RCC 7860 (cell line): ENCODE data around the gene TMEM255B.
A peak's percentile ranks its signal among the peaks of the same experiment; 100 is the strongest.
"Not testable (repeated sequence)": the region's sequence is repeated elsewhere in the genome, so short reads cannot be mapped to it uniquely, and the experiment has no call there.

ENCODE experiments used
- DNase-seq: peaks from one replicate; pipeline ENCODE4 v3.0.0-alpha.2; 2015; ENCODE audit warnings: low spot score
- FAIRE-seq: peaks from 2 replicates; lab custom pipeline; 2012; peaks lifted over from hg19 to GRCh38; lab: Jason Lieb, UNC

TMEM255B gene

DNA sequence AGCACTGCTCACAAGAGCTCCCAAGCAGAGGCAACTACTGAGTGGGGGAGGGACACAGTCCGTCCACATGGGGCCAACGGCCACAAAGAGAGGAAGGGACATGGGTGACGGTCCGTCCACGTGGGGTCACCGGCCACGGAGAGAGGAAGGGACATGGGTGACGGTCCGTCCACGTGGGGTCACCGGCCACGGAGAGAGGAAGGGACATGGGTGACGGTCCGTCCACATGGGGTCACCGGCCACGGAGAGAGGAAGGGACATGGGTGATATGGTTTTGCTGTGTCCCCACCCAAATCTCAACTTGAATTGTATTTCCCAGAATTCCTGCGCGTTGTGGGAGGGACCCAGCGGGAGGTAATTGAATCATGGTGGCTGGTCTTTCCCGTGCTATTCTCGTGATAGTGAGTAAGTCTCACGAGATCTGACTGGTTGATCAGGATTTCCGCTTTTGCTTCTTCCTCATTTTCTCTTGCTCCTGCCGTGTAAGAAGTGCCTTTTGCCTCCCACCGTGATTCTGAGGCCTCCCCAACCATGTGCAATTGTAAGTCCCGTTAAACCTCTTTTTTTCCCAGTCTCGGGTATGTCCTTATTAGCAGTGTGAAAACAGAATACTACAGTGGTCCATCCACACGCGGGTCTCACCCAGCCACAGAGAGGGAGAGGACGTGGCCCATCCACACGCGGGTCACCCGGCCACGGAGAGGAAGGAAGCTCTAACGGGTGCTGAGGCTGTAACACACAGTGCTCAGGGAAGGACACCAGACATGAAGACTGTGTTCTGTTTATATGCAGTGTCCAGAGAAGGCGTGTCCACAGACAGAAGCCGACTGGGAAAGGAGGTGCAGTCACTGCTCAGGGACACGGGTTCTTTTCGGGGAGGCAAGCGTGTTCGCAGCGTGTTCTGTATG lies 56.4 kb downstream of the TMEM255B start:
- DNase-seq: no peak
- FAIRE-seq: no peak

DNA sequence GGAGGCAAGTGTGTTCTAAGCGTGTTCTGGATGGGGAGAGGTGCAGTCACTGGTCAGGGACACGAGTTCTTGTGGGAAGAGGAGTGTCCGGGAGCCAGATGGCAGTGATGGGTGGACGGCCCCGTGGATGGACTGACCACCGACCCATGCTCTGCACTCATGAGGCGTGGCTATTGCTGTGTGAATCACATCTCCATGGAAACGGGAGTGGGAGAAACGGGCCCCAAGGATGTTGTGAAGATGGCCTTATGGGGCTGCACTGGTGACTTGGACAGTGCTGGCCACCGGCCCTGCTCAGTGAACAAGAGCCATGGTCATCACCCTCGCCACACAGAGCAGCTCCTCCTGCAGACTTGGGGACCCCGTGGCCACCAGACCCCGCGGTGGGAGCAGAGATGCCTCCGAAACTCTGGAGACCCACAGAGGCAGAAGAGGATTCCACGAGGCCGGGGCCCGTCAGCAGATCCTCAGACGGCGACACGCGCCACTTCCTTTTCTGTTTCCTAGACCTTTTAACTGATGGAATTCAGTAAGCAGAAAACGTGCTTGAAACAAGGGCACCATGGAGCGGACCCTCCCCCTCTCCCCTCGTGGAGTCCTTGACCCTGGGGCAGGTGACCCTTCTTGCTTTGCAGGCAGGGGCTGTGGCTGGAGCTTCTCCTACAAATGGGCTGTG lies 57.4 kb downstream of the TMEM255B start:
- FAIRE-seq: no peak

DNA sequence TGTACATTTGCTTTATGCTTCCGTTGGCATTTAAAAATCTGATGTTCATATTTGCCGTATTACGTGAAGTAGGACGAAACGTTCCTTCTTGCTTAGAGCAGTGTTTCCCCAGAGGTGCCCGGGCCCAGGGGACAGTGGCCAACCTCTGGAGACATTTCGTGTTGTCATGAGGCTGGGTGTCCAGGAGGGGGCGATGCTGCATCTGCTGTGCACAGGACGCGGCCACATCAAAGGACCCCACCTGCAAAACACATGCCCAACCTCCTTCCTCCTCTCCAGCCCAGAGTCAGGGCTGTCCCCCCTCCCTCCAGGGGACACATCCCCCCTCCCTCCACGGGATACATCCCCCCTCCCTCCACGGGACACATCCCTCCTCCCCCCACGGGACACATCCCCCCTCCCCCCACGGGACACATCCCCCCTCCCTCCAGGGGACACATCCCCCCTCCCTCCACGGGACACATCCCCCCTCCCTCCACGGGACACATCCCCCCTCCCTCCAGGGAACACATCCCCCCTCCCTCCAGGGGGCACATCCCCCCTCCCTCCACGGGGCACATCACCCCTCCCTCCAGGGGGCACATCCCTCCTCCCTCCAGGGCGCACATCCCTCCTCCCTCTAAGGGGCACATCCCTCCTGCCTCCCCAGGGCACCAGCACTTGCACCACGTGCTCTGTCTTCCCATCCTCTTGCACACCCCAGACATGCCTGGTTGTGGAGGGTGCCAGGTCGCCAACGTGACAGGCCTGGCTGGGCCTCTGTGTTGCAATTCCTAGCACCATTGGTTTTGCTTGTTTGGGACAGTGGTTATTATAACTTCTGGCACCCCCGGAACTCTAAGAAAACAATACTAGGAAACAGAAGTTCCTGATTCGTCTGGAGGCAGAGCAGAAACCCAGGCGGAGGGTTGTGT lies 58.2 kb downstream of the TMEM255B start:
- DNase-seq: peak; percentile 36
- FAIRE-seq: no peak

More for the DNA sequence above, 57.4 kb downstream of the TMEM255B start:
- DNase-seq: peak; percentile 24

DNA sequence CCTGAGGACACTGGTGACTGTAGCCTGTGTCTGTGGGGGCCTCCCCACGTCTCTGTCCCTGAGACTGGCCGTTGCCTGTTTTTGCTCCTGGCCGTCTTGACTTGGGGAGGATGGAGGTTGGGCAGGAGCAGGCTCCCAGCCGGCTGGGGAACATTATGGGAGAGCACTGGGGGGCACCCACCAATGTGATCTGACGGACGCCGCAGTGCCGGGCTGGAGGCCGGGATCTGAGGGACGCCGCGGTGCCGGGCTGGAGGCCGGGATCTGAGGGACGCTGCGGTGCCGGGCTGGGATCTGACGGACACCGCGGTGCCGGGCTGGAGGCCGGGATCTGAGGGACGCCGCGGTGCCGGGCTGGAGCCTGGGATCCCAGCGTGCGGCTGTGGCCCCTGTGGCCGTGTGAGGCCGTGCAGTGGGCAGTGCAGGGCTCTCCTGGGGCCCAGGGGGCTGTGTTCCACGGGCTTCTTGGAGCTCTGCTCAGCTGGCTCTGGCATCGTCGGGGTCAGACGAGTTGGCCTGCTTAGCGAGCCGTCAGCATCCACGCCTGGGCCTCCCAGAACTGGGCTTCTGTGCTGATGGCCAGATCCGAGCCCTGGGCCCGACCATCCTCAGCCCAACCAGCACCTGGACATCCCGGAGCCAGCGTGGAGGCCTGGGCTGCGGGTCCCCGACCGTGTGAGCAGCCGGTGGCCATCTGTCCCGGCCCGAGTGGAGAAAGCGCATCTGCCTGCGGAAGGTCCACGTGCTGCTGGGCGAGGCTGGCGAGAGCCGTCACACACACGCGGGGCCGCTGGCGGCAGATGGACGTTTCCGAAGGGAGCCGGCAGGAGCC lies 59.0 kb downstream of the TMEM255B start:
- no peak for DNase-seq
- FAIRE-seq: no peak

- FAIRE-seq: no peak
Measured at GRCh38 chr13:113818700-113819295, 59.8 kb downstream of the TMEM255B start.

DNA sequence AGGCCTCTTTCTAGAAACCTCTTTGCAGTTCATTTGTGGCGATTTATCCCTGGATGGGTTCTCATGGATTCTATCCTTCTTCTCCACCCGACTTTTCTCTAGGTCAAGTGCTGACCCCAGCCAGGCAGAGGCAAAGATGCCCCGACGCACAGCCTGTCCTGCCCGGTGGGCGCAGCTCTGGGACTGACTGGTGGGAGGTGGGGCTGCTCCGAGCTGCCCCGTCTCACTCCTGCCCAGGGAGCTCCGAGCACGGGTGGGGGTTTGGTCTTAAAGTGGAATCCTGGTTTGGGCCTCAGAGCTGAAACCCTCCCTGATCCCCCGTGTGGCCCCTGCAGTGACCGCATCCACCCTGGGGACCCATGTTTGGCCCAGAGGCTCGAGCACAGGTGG lies 60.3 kb downstream of the TMEM255B start:
- FAIRE-seq (no peak), DNase-seq (no peak)

More at GRCh38 chr13:113818700-113819295, 59.8 kb downstream of the TMEM255B start:
- DNase-seq: no peak

DNA sequence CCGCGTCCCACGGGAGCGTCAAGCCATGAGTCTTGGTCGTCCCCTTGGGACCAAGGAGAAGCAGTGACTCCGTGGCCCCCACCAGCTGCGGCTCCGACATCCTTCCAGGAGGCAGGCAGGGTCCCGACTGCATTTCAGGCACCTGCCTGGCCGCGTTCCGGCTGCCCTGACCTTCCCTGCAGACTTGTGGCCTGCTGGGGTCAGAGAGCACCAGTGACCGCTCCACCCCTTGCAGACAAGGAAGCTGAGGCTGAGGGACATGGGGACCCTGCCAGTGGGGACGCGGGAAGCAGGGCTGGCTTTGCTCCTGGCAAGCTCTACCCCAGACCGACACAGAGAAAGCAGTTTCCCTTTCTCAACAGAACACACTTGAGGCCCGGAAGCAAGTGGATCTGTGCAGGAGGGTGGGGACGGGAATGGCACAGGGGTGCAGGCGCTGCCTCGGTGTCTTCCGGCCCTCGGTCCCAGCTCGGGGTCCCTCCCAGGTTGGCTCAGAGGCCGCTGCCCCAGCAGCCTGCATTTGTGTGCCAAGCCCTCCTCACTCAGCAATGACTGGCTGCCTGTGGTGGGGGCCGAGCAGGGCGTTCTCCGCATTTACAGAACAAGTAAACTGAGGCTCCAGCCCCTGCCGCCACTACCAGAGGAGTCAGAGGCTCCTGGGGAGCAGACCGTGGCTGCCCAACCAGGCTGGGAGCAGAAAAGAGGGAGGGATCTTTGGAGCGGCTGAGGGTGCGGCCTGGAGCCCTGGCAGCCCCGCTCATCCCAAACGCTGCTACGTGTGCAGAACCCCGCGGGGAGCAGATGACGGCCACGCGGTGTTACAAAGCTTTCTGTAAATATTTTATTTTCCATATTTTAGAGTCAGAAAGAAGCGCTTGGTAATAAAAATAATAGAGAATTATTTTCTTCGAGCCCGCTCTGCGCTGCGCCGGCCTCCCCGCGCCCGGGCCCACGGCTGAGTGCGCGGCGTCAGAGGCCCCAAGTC lies 61.0 kb downstream of the TMEM255B start:
- no peak for FAIRE-seq
- DNase-seq: no peak

DNA sequence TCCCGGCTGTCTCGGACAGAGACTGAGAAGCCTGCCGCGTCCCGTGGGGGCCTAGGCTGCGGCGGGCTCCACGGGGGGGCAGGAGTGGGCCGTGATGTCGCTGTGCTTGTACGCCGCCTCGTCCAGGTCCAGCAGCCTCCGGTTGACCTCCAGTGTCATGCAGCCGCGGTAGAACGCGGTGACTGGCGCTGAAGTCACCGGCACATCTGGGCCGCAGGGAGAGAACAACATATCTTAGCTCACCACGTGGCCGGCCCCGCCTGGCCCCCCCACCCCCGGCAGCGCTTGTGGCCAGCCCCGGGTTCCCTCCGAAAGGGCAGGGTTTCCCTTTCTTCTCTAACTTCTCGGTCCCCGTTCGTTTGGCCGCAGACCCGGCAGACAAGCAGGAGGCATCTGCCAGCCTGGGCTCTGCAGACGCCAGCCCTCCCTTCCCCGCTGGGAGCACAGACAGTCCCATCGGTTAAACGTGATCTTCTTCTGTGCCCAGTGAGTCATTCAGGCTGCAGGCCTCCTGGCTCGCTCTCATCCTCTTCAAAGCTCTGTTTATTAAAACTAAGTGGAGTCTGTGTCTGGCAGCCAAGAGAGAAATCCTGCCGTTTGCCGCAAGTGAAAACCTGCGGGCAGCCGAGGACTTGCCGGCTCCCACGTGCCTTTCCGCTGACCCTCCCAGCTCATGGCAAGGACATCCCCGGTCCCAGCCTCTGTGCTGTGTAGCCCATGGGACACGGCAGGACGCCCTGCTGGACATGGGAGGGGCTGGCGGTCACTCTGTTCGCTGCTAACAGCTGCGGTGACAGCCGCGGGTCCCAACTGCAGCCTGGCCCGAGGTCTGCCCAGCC lies 62.0 kb downstream of the TMEM255B start:
- FAIRE-seq: peak; percentile 88
- DNase-seq: peak; percentile 96

GRCh38 chr13:113821847-113822246 lies 62.8 kb downstream of the TMEM255B start:
- FAIRE-seq (no peak), DNase-seq (no peak)

DNA sequence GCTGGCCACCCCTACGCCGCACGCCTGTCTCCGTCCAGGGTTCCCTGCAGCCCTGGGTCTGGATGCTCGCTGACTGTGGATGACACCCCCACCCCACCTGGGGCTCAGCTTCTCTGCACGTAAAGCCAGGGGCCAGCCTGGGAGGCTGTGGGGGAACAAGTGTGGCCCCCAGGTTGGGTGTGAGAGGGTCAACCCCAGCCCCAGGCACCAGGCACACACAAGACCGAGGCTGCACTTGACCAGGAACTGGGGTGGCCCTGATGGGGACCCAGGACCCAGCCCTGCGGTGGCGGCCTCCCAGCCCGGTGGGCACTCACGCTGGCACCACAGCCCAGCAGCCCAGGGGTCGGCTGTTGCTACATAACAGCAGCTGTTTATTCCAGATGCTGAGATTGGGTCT lies 63.2 kb downstream of the TMEM255B start:
- FAIRE-seq: no peak
- no peak for DNase-seq

DNA sequence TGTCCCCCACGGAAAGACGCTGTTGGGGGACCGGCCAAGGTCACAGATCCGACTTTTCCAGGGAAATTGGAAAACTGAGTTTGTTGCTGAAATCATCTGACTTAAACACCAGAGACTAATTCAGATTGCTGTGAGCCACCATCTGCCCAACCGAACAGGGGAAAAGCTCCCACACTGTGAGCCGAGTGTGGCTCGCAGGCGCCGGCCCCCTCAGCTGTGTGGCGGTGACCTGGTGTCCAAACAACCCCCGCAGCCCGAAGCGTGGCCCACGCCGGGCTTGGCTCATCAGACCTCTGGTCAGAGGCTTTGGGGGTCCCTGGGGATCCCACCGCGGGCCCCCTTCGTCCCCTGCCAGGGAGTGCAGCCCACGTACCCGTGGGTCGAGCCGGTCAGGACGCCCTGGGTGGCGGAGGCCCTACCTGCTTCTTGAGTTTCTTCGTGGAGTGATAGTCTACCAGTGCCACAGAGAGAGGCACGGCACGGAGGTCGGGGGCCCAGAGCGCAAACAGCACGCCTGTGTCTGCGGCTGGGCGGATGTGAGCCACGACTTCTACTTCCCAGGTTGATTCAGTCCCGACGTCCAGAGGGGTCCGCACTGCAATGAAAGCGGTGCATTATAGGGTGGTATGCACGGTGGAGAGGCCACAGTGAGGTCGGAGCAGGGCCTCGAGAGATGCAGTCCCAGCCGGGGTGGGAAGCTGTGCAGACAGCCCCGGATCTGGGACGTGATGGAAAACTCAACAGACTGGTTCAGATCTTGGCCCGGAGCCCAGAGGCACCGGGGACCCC lies 64.1 kb downstream of the TMEM255B start:
- DNase-seq: no peak
- FAIRE-seq: no peak

GRCh38 chr13:113823771-113824170 lies 64.7 kb downstream of the TMEM255B start:
- FAIRE-seq: no peak
- DNase-seq: no peak

- FAIRE-seq: no peak
- no peak for DNase-seq
Measured at GRCh38 chr13:113825841-113826240, 66.8 kb downstream of the TMEM255B start.

DNA sequence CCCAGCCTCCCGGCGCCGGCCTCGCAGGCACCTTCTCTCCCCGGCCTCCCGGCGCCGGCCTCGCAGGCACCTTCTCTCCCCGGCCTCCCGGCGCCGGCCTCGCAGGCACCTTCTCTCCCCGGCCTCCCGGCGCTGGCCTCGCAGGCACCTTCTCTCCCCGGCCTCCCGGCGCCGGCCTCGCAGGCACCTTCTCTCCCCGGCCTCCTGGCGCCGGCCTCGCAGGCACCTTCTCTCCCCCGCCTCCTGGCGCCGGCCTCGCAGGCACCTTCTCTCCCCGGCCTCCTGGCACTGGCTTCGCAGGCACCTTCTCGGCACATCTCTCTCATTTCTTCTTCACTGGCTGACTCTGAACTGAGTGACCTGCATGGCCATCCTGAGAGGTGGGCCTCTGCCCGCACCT lies 67.4 kb downstream of the TMEM255B start:
- DNase-seq: not testable (repeated sequence)

GRCh38 chr13:113827021-113827420 lies 68.0 kb downstream of the TMEM255B start:
- DNase-seq (no peak), FAIRE-seq (no peak)

More for the DNA sequence above, 67.4 kb downstream of the TMEM255B start:
- FAIRE-seq: not testable (repeated sequence)

DNA sequence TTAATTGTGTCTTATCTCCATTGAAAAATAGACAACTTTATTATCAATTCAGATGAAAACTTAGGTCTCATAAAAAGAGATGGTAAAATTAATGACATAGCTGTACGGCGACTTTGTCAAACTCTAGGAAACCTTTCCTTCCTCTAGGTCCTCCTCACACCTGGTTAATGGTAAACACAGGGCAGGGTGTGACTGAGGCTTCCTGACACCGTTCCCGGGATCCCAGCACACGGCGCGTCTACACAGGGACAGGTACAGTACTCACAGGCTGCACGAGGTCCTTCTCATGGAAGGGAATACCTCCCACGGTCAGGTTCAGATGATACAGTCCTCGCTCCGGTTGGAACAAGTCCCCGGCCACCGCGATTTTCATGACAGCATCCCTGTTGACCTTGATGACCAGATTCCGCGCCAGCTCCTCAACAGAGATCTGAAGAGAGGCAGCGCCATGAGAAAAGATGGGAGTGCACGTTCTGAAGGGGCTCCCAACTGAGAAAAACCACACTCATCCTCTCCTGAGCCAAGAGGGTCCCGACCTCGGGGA lies 69.3 kb downstream of the TMEM255B start:
- DNase-seq: no peak
- FAIRE-seq: no peak
